Panc1 (cell line): ENCODE measurements around the gene TMEM132C.

Experiments used
- POLR2AphosphoS5 ChIP-seq: IDR thresholded peaks from 2 replicates; pipeline ENCODE4 v1.6.1; 2012; ENCODE audit warnings: mild to moderate bottlenecking, low read depth, low read length, moderate library complexity
- TF ChIP-seq, protein P1 (sequence below): fragments of 450-650 bp; IDR thresholded peaks from 2 replicates; pipeline ENCODE4 v1.5.1; 2017; ENCODE audit warnings: mild to moderate bottlenecking

DNA sequence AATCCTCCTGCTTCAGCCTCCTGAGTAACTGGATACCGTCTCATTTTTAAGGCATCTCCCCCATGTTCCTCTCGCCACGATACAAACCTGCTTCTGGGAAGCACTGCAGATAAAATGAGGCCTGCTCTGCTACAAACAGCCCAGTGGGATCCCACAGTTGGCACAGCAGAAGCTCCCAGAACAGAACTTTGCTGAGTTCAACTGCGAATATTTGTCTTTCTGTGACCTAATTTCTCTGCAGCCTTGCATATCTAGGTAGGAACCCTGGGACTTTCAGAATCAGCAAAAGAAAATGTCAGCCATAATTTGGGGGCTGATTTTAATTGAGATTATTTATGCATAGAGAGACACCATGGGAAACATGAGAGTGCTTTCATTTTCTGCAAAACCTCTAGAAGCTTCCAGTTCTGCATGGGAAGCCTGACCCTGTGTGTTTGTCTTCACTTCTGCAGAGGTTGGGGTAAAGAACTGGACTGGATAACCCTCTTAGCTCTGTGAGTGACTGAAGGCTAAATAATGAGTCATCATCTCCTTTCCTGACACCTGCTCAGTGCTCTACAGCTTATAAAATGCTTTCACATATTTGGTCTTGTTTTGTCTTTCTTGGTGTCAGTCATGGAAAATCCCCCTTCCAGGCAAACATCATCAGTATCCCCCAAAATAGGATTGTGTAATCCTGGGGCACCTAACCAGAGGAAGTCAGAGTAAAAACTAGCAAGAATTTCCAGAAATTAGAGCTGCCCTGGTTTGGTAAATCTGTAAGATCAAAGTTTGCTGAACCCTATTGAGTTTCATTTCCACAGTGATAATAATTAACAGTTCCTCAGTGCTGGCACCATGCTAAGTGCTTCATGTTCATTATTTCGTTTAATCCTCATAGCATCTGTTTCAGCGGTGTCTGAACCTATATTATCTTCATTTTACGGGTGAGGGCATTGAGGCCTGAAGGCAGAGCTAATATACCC is 371.0 kb downstream of the TMEM132C start:
- TF ChIP-seq, protein P1, sequence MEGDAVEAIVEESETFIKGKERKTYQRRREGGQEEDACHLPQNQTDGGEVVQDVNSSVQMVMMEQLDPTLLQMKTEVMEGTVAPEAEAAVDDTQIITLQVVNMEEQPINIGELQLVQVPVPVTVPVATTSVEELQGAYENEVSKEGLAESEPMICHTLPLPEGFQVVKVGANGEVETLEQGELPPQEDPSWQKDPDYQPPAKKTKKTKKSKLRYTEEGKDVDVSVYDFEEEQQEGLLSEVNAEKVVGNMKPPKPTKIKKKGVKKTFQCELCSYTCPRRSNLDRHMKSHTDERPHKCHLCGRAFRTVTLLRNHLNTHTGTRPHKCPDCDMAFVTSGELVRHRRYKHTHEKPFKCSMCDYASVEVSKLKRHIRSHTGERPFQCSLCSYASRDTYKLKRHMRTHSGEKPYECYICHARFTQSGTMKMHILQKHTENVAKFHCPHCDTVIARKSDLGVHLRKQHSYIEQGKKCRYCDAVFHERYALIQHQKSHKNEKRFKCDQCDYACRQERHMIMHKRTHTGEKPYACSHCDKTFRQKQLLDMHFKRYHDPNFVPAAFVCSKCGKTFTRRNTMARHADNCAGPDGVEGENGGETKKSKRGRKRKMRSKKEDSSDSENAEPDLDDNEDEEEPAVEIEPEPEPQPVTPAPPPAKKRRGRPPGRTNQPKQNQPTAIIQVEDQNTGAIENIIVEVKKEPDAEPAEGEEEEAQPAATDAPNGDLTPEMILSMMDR: no peak
- TF ChIP-seq POLR2AphosphoS5: no peak
